Measurements from ENCODE around the gene DNAH12.

GRCh38 chr3:57464011-57464410 lies 80.1 kb downstream of the DNAH12 start:
- no peak for TF ChIP-seq ATF3 (CRISPR knock-in tag; conservative IDR thresholded peaks at IDR 0.05)
- no peak for TF ChIP-seq ELF4 (CRISPR knock-in tag; IDR thresholded peaks at IDR 0.05; ENCODE audit: low read depth)
- TF ChIP-seq SMAD3 (CRISPR knock-in tag; IDR thresholded peaks at IDR 0.05; ENCODE audit: borderline replicate concordance), result no peak
- no peak for TF ChIP-seq MYBL2 (CRISPR knock-in tag; IDR thresholded peaks at IDR 0.05)
- no peak for TF ChIP-seq CTCF (IDR thresholded peaks at IDR 0.05)
- TF ChIP-seq ZBTB43 (CRISPR knock-in tag; IDR thresholded peaks at IDR 0.05), result no peak
- no peak for TF ChIP-seq CDX4 (CRISPR knock-in tag; IDR thresholded peaks at IDR 0.05; ENCODE audit: borderline replicate concordance)
- TF ChIP-seq HMGXB4 (CRISPR knock-in tag; IDR thresholded peaks at IDR 0.05), result no peak
- TF ChIP-seq ZNF121 (CRISPR knock-in tag; IDR thresholded peaks at IDR 0.05), result no peak
